ENCODE measurements around the gene VEZF1. TPM values are rescaled to one million over a fixed set of nuclear protein-coding genes. Genes with fewer than 3 reads are reported as not detected.
A peak's percentile ranks its signal among the peaks of the same experiment; 100 is the strongest.

The VEZF1 gene, protein sequence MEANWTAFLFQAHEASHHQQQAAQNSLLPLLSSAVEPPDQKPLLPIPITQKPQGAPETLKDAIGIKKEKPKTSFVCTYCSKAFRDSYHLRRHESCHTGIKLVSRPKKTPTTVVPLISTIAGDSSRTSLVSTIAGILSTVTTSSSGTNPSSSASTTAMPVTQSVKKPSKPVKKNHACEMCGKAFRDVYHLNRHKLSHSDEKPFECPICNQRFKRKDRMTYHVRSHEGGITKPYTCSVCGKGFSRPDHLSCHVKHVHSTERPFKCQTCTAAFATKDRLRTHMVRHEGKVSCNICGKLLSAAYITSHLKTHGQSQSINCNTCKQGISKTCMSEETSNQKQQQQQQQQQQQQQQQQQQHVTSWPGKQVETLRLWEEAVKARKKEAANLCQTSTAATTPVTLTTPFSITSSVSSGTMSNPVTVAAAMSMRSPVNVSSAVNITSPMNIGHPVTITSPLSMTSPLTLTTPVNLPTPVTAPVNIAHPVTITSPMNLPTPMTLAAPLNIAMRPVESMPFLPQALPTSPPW
- total RNA-seq = 10 to 100 TPM; 44.0 to 65.1 (median 50.1) TPM

DNA sequence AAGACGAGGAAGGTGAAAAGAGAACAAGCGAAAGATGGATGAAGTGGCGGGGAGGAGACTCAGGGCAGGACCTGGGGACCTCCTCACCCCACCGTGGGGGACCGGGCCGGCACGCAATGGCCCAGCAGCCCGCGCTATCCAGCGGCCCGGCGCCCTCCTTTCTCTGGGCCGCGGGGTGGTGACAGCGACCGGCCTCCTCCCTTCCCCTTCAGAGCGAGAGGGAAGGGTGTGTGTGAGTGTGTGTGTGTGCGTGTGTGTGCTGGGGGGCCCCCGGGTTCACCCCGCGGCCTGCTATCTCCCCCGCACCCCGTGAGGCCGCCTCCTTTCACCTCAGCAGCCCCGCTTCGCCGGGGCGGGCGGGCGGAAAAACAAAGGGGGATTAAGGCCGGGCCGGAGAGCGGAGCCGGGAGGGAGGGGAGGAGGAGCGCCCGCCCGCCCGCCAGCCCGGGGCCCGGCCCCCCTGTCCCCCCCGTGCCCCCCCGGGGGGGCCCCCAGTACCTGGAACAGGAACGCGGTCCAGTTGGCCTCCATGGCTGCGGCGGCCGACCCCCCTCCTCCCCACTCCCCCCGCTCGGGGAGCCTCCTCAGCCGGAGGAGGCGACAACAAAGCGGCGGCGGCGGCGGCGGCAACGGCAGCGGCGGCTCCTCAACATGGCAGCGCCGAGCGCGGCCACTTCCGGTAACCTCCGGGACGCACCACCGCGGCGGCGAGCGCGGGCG is at the start of gene VEZF1:
Gene VEZF1, minus strand, starts transcription at position 674 of the 720 bp plus-strand sequence. Its CDS starts 143 bp downstream, at position 531.
- TF ChIP-seq POLR2AphosphoS5 (IDR thresholded peaks at IDR 0.05) = peak; percentile 18 to 66 (median 44)
- TF ChIP-seq EP300 (IDR thresholded peaks at IDR 0.05; ENCODE audit: low read depth) = no peak
- TF ChIP-seq, protein P1, sequence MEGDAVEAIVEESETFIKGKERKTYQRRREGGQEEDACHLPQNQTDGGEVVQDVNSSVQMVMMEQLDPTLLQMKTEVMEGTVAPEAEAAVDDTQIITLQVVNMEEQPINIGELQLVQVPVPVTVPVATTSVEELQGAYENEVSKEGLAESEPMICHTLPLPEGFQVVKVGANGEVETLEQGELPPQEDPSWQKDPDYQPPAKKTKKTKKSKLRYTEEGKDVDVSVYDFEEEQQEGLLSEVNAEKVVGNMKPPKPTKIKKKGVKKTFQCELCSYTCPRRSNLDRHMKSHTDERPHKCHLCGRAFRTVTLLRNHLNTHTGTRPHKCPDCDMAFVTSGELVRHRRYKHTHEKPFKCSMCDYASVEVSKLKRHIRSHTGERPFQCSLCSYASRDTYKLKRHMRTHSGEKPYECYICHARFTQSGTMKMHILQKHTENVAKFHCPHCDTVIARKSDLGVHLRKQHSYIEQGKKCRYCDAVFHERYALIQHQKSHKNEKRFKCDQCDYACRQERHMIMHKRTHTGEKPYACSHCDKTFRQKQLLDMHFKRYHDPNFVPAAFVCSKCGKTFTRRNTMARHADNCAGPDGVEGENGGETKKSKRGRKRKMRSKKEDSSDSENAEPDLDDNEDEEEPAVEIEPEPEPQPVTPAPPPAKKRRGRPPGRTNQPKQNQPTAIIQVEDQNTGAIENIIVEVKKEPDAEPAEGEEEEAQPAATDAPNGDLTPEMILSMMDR (IDR thresholded peaks at IDR 0.05) = peak in 1 of 5 experiments; percentile 3
- peak; percentile 48 for TF ChIP-seq POLR2A (IDR thresholded peaks at IDR 0.05)
- no peaks in the 10 kb centered on the region for H3K27me3 ChIP-seq
- peaks cover 23 to 57% (median 32%) of the 10 kb centered on the region in 4 donors for H3K4me1 ChIP-seq
- no peaks in the 10 kb centered on the region for H3K36me3 ChIP-seq
- peak; percentile 80 for DNase-seq
- WGBS, 2 donors (ENCODE audit: low coverage in 1 of 2) = 0 to 1% methylated on average over 8 to 44 of the region's 74 CpGs
- intact Hi-C loops (cut with DNase I; ENCODE audit: low total_unique reads) = loop anchor here (5.0 kb wide), 1 partner anchor 45 kb away; no protein-coding TSS in a partner anchor
- in situ Hi-C loops (cut with MboI; ENCODE audit: low pct_ligation_motif_present in 1 of 4, low pct_unique_long_range_greater_than_20kb in 1 of 4, low sequenced_read_pairs in 3 of 4) = loop anchor here in 1 of 4 donors (25.0 kb wide), 1 partner anchor 100 kb away; the partner anchor contains the start of gene DYNLL2
- H3K4me3 ChIP-seq = peak within 1 kb of the TSS; percentile 67 to 81 (median 78)
- no peaks in the 10 kb centered on the region for H3K9me3 ChIP-seq
- peak within 1 kb of the TSS; percentile 93 to 97 (median 96) for H3K27ac ChIP-seq

DNA sequence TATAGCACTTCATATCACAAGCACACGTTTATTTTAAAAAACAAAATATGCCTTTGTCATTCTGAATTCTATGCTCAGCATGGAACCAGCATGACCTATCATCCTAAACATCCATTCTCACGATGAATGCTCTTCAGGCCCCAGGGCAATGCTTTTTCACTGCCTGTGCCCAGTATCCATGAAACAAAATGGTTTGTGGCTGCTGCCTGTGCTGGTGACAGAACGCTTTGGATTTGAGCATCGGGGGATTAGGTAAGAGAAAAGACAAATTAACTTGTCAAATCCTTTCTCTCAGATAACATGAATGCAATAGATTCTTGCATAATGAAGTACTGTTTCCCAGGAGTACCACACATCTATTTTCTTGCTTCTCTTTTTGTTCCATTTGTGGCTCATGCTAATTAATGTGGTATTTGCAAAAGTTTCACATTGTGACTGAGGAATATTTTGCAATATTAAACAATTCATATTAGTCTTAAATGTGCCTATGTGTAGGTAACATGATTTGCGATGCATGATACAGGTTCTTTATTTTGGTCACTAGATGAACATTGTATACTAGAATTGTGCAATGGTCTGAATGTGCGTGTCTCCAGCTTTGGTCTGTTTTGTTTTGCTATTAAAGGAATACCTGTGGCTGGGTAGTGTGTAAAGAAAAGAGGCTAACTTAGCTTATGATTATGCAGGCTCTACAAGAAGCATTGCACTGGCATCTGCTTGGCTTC is 44.8 kb upstream of the VEZF1 start:
- Histone ChIP-seq H3K4me1 (no peaks in the 10 kb centered on the region), H3K4me3 (no peak overlapping the region), H3K27ac (no peak overlapping the region), H3K36me3 (no peaks in the 10 kb centered on the region), H3K27me3 (peaks cover 6% of the 10 kb centered on the region), H3K9me3 (no peaks in the 10 kb centered on the region)
- intact Hi-C loops (cut with DNase I; ENCODE audit: low total_unique reads) (no loop called here), in situ Hi-C loops (cut with MboI; ENCODE audit: low pct_ligation_motif_present in 1 of 4, low pct_unique_long_range_greater_than_20kb in 1 of 4, low sequenced_read_pairs in 3 of 4) (no loop called here)
- no peak for DNase-seq
- WGBS, 2 donors (ENCODE audit: low coverage in 1 of 2) = 55 to 56% methylated on average over 5 to 6 of the region's 6 CpGs
- TF ChIP-seq, protein P1 (IDR thresholded peaks at IDR 0.05) = no peak
- TF ChIP-seq POLR2AphosphoS5 (IDR thresholded peaks at IDR 0.05) (no peak), POLR2A (IDR thresholded peaks at IDR 0.05) (no peak), EP300 (IDR thresholded peaks at IDR 0.05; ENCODE audit: low read depth) (no peak)

DNA sequence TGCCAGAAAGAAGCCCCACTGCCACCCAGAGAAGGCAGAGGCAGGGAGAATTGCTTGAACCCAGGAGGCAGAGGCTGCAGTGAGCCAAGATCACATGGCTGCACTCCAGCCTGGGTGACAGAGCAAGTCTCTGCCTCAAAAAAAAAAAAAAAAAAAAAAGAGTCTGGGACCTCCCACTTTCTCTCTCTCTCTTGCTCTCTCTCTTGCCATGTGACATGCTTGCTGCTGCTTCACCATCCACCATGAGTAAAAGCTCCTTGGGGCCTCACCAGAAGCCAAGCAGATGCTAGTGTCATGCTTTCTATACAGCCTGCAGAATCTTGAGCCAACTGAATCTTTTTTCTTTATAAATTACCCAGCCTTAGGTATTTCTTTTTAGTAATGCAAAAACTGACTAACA is 40.5 kb upstream of the VEZF1 start:
- Histone ChIP-seq H3K36me3 (no peaks in the 10 kb centered on the region), H3K4me1 (no peaks in the 10 kb centered on the region), H3K27me3 (peaks cover 28% of the 10 kb centered on the region), H3K4me3 (no peak overlapping the region), H3K9me3 (no peaks in the 10 kb centered on the region), H3K27ac (no peak overlapping the region)
- in situ Hi-C loops (cut with MboI; ENCODE audit: low pct_ligation_motif_present in 1 of 4, low pct_unique_long_range_greater_than_20kb in 1 of 4, low sequenced_read_pairs in 3 of 4) = no loop called here
- intact Hi-C loops (cut with DNase I; ENCODE audit: low total_unique reads) = no loop called here
- TF ChIP-seq, protein P1 (IDR thresholded peaks at IDR 0.05) = no peak
- TF ChIP-seq POLR2A (IDR thresholded peaks at IDR 0.05) = no peak
- TF ChIP-seq POLR2AphosphoS5 (IDR thresholded peaks at IDR 0.05) = no peak
- TF ChIP-seq EP300 (IDR thresholded peaks at IDR 0.05; ENCODE audit: low read depth) = no peak
- DNase-seq = no peak

All from transverse colon (tissue), 4 donors.